Activated CD4-positive, alpha-beta T cell treated with anti-CD3 and anti-CD28 coated beads, Interleukin-2, amount 50 U/mL, for 1 hour (primary cell): ENCODE results near the gene AMPD2.
A peak's percentile ranks its signal among the peaks of the same experiment; 100 is the strongest.

ENCODE experiments used
- DNase-seq: peaks from one replicate; pipeline ENCODE4 v3.0.0-alpha.2; 2020

Gene AMPD2

DNA sequence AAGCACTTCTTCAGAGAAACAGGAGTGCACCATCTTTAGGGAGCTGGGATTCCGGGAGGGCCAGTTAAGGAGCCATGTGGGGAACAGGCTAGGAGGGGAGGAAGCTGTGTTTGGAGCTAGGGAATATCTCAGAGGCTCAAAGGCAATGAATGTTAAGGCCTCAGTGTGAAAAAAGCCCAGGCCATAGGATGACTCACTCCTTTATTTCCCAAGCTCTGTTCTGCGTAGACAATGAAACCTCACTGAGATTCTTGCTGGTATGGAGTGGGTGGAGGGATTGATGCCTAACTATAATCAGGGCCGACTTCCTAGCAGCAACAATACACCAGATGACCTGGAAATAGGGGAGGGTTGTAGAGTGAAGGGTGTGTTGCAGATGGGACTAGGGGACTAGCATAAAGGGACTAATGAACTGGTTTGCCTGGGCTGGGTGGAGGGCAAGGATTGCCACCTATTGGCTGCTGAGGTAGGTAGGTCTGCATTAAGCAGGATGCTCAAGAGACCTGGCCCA, 2.3 kb upstream of the AMPD2 start:
- no peak for DNase-seq

DNA sequence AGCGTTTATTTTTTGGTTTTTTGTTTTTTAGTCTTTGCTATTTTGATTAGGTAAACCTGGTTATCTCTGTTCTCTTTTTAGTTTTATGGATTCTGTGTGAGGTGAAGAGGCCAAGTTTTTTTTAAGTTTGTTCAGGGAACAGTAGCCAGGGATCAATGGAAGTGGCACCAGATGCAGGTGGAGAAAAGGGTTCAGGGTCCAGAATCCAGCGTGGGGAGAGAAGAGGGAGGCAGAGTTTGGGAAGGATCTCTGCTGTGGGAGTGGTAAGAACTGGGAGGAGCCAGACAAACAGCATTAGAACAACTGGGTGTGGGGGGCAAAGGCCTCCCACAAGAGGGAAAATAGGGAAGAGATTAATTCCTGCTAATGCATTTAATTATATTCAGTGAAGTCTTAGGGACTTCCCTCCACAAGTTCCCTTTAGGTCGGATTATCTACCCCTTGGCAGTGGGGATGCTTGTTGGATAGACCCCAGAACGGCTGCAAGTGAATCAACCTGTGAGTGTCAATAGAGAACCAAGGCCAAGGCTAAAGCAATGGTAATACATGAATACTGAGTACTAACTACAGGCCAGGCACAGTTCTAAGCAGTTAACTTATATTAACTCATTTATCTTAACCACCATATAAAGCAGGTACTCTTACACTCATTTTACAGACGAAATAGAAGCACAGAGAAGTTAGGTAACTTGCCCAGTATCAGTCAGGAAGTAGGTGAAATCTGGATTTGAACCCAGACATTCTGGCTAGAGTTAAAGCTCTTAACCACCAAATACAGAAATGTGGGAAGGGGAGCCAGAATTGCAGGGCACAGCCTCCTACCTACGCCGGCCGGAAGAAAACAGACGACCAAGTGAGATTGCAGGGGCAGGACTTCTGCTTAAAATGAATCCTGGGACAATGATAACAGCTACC, 719 bp upstream of the AMPD2 start:
- no peak for DNase-seq

DNA sequence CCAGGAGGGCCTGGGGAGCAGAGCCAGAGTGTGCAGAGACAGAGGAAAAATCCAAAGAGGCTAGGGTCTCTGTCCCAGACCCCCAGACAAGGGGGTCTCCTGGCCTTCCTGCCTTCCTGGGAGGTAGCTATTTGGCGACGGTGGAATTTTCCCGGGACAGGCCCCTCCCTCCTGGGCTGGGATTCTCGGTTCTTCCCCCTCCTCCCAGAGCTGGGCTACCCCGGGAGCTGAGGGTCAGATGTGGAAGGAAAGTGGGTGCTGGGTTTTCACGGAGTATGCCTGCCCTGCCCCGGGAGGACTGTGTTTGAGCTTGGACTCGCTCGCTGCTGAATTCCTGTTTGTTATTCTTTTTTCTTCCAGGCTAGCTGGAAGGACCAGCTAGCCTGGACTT, 759 bp downstream of the AMPD2 start:
- DNase-seq, result no peak

DNA sequence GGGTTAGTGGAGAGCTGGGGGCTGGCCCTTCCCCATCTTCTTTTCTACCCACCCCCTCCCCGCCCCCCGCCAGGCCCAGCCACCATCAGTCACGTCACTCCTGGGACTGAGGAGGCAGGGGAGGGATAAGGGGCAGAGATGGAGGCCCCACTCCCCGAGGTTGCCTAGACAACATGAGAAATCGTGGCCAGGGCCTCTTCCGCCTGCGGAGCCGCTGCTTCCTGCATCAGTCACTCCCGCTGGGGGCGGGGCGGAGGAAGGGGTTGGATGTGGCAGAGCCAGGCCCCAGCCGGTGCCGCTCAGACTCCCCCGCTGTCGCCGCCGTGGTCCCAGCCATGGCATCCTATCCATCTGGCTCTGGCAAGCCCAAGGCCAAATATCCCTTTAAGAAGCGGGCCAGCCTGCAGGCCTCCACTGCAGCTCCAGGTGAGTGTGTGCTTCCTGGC, 1.2 kb downstream of the AMPD2 start:
- DNase-seq, result peak; percentile 98

DNA sequence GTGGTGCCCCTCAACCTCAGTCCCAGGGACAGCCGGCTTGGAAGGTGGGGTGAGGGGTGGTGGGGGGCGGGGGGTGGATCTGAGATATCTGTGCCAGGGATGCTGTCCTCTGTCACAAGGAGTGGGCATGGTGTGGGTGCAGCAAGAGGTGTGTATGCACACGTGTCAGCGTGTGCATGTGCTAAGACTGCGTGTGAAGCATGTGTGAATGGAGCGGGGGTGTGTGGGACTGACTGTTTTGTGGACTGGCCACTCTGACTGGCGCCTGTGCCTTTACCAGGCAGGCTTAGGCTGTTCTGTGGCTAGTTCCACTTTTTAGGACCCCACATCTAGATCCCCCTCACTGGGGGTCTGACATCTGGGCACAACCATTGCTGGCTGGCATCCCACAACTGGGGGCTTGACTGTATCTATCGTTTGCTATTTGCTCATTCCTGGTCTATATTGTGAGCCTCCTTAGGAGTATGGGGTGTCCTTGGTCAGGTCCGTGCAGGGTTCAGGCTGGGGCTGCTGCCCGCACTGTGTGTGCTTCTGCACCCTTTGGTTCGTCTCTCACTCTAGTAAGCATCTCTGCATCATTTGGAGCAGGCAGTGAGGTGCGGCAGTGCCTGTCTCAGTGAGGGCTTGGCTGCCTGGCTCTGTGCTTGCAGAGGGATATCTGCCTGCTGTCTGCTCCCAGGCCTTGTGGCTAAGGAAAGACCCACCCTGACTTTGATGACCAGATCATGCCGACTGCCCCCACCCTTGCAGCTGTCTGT, 1.9 kb downstream of the AMPD2 start:
- no peak for DNase-seq

DNA sequence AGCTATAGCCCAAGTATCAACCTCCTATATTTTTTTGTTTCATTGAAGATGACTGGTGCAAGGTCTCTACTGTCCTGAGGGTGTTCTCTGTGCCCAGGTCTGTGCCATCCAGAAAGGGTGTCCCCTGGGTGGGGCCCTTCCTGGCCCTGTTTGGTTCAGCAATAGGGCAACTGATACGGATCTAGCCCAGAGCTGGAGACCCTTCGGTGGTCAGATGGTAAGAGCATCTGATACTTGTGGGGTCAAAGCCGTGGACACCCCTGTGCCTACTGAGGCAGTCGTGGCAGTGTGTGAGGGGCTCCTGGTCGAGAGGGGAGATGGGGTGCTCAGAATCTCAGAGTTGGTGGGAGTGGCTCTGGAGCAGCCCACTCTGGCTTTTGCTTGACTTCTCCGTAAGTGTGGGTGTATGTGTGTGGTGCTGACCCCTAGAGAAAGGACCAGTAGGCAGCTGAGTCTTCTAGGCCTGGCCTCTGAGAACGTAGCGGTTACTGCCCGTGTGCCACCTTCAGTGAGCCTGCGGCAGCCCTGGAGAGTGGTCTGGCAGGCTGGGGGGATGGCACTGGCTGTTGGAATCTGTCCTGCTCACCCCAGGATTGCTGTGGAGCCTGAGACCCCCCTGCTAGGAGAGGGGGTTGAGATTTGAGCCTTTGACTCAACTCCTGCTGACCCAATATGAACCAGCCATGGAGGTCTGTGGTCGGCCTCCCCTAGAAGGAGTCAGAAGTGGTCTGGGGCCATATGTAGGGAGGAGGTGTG, 2.7 kb downstream of the AMPD2 start:
- no peak for DNase-seq

DNA sequence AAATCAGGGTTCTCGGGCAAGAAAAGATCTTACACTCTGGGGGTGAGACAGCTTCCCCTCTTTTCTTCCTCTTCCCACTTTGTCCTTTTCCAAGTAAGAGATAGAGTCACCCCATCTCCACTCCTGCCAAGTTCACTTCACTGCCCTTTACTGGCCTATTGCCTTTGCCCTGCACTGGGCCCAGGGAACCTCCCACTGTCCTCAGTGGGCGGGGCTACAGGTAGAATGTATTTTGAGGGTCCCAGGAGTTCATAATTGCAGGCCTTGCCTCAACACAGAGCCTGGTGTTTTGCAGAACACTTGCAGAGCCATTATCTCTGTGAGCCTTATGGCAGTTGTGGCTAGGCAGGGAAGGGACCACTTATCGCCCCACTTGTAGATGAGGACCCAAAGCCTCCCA, 3.3 kb downstream of the AMPD2 start:
- DNase-seq, result no peak

DNA sequence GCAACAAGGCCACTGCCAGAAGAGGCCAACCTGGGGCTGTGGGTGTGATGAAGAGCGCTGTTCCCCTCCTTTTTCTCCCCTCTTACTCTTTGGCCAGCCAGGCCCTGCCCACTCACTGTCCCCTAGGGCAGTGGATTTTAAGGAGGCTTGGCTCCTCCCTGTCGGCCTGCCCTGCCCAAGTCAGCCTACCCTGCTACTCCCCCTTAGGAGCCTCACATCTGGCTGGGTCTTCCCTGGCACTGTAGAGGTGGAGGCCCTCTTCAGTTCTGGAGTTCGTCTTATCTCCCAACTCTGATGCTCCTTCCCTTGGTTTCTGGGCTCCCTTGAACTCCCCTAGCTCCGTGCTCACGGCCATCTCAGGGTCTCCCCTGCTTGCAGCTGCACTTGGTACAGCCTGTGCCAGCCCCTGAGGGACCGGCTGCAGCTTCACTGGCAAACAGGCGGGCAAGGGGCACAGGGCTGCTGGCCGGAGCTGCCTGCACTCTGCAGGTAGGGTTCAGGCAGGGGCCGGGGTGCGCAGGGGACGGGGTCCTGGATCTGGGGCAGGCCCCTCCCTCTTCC, 4.0 kb downstream of the AMPD2 start:
- DNase-seq, result no peak

DNA sequence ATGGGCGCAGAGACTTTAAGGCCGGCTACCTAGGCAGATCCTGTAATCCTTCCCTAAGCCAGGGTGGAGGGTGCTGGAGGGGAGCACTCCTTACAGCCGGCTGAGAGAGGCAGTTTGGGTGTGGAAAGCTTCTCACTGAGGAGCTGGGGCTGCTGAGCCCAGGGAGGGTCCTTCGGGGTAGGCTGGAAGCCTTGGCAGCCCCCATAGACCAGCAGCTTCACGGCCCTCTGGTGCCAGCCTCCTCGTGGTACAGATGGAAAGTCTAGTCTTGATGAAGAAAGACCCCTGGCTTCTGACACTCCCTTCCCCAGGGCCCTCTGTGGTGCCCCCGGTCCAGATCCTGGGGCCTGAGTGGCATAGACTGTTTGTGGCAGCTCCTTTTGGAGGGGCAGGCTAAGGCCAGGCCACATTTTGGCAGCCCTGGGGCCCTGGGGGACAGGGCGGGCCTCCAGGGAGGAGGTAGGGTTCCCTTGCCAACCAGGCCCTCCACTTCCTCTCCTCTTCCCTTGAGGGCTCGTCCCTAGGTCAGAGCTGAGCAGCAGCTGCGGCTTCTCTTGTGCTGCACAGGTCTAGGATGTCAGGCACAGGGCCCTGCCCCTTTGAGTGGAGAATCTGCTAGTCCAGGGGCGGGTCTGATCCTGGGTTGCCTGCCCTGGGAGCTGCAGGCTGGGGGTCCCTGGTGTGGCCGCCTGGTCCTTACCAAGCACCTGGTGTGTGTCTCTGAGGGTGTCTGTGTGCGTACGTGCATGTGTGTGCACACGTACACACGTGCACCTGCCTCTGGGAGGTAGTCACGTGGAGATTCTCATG, 4.8 kb downstream of the AMPD2 start:
- no peak for DNase-seq

DNA sequence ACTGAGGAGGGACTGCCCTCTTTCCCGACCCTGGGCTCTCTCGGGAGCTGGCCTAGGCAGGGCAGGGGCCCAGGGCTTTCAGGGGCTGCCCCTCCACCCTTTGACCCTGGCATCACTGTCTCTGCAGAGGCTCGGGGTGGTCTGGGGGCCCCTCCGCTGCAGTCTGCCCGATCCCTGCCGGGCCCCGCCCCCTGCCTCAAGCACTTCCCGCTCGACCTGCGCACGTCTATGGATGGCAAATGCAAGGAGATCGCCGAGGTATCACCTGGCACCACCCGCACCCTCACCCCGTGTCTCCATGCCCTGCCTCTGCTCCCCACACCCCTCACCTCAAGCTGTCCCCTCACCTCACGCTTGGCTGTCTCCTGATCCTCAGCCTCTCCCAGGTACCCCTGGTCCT, 5.5 kb downstream of the AMPD2 start:
- no peak for DNase-seq

DNA sequence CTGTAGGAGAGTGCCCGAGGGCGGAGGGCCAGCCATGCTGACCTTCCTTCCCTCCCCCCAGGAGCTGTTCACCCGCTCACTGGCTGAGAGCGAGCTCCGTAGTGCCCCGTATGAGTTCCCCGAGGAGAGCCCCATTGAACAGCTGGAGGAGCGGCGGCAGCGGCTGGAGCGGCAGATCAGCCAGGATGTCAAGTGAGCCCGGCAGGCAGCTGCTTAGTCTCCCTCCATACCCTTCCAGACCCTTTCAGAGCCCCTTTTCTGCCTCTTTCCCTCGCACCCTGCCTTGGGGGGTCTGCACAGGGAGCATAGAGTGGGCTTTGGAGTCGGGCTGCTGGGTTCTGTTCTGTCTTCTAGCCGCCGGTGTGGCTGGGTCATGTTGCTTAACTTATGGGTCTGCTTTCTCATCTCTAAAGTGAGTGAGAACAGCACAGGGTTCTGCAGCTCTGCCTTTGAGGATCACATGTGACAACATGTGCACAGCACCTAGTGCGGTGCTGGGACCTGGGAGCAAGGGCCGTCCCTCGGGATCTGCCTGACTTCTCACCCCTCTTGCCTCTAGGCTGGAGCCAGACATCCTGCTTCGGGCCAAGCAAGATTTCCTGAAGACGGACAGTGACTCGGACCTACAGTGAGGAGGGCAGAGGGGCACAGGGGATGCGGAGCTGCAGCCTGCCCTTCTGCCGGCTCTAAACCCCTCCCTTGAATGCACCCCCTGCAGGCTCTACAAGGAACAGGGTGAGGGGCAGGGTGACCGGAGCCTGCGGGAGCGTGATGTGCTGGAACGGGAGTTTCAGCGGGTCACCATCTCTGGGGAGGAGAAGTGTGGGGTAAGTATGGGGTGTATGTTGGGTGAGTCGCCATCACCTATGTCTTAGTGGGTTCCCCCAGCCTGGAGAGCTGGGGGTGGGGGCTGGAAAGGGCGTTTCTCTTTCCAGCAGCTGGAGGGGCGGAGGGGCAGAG, 6.2 kb downstream of the AMPD2 start:
- DNase-seq, result no peak

DNA sequence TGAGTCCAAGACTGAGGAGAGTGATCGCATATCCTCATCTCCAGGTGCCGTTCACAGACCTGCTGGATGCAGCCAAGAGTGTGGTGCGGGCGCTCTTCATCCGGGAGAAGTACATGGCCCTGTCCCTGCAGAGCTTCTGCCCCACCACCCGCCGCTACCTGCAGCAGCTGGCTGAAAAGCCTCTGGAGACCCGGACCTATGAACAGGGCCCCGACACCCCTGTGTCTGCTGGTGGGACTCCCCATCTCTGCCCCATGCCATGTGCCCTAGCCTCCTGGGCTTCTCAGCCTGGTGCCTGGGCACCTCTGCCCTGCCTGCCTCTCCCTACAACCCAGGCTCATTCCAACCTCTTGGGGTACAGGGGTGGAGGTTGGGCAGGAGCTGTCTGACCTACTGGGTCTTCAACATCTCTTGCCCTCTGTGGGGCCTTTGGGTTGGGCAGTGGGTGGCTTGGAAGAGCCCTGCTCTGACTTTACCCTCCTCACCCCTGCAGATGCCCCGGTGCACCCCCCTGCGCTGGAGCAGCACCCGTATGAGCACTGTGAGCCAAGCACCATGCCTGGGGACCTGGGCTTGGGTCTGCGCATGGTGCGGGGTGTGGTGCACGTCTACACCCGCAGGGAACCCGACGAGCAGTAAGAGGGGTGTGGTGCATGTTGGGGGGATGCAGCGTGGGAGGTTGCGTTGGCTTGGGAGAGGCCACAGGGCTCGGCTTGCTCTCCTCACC, 7.2 kb downstream of the AMPD2 start:
- DNase-seq, result no peak

DNA sequence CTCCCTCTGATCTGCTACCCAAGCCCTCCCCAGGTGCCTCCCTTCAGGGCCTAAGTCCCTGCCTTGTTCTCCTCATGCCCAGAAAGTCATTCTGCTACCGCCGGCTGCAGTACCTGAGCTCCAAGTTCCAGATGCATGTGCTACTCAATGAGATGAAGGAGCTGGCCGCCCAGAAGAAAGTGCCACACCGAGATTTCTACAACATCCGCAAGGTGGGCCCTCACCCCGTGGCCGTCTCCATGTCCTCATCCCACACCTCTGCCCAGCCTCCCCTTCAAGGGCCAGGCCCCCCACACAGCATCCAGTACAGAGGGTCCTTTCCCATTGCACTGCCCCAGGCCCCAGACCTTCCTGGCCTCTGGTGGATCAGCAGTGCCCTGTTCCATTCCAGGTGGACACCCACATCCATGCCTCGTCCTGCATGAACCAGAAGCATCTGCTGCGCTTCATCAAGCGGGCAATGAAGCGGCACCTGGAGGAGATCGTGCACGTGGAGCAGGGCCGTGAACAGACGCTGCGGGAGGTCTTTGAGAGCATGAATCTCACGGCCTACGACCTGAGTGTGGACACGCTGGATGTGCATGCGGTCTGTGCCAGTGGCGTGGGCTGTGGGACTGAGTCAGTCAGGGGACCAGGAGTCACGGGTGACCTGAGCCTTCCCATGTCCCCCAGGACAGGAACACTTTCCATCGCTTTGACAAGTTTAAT, 8.2 kb downstream of the AMPD2 start:
- no peak for DNase-seq

DNA sequence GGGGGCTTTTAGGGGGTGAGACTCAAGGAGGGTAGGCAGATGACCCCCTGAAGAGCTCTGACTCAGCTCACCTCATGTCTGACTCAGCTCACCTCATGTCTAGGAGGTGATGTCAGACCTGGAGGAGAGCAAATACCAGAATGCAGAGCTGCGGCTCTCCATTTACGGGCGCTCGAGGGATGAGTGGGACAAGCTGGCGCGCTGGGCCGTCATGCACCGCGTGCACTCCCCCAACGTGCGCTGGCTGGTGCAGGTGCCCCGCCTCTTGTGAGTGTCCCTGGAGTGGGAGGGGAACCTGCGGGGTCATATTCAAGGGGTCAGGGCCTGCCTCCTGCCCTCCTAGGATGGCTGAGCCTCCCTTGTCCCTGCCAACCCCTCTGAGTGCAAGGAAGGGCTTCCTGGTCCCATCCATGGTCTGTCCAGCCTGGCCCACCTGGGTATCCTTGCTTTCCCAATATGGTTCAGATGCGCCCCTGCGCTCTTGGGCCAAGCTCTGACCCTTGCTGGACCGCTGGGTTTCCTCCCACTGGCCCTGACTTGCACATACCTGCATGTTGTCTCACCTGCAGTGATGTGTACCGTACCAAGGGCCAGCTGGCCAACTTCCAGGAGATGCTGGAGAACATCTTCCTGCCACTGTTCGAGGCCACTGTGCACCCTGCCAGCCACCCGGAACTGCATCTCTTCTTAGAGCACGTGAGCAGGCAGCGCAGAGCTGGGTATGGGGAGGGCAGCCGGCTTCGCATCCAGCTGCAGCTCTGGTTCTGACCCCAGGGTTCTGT, 9.1 kb downstream of the AMPD2 start:
- DNase-seq, result no peak

DNA sequence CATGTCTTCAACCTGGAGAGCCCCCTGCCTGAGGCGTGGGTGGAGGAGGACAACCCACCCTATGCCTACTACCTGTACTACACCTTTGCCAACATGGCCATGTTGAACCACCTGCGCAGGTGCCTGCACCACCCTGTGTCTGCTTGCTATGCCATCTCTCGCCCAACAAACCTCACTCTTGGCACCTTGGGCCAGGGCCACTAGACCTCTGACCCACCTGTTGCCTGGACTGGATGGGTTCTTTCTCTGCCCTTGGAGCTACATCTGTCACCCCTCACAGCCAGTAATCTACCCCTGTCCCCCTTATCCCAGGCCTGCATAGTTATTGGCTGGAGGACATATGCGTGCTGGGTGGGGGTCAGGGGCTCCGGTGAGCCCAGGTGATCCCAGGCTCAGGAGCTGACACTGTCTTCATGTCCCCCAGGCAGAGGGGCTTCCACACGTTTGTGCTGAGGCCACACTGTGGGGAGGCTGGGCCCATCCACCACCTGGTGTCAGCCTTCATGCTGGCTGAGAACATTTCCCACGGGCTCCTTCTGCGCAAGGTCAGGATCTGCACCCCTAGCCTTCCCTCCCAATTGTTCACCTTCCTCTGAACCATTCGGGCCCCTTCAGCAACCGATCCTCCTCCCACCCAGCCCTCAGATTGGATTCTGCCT, 9.9 kb downstream of the AMPD2 start:
- DNase-seq, result no peak

DNA sequence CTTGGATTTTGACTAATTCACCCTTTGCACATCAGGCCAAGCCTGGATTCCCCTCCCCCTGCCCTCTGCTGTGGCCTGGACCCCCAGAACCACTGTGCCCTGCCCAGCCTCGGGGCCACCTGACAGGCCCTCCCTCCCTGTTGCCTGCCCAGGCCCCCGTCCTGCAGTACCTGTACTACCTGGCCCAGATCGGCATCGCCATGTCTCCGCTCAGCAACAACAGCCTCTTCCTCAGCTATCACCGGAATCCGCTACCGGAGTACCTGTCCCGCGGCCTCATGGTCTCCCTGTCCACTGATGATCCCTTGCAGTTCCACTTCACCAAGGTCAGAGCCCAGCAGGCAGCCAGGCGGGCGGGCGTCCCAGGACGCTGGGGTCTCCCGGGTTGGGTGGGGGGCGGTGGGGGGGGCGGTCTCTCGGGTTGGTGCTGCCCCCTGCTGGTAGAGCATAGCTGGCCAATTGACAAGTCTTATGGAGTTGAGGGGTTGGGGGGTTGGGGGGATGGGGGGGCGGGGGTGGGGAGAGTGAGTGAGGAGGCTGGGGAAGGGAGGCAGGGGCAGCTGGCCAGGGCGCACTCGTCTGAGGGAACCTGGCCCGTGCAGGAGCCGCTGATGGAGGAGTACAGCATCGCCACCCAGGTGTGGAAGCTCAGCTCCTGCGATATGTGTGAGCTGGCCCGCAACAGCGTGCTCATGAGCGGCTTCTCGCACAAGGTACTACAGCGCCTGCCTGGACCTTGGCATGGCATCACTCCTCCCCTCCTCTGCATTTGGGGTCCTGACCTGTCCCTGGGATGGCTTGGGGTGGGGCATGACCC, 10.7 kb downstream of the AMPD2 start:
- DNase-seq, result peak; percentile 47

DNA sequence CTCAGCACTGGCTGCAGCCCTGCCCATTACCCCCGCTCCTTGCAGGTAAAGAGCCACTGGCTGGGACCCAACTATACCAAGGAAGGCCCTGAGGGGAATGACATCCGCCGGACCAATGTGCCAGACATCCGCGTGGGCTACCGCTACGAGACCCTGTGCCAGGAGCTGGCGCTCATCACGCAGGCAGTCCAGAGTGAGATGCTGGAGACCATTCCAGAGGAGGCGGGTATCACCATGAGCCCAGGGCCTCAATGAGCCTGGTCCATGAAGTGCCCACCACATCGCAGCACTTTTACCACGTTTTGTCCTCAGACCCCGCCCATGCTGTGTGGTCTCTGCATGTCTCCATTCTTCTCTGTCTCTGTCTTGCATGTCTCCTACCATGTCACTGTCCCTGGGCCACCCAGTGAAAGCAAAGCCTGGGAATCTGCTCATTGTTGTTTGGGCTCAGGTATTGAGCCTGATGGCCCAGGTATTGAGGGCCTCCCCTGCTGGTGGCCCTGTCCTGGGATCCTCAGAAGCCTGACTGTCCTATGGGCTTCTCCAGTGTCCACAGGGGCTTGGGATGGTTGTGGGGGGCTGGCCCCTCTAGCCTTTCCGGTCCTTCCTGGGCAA, 11.4 kb downstream of the AMPD2 start:
- no peak for DNase-seq
